DMS 273 (cell line): ENCODE data around the gene MANEA.
"Not testable (repeated sequence)": the region's sequence is repeated elsewhere in the genome, so short reads cannot be mapped to it uniquely, and the experiment has no call there.

Source experiments
- DNase-seq: peaks from one replicate; lab custom pipeline; 2025; ENCODE audit not compliant: unreplicated experiment; lab: John Stamatoyannopoulos, UW

MANEA gene

GRCh38 chr6:95577304-95578105 lies at the start of gene MANEA:
TSS of gene MANEA (plus strand) at chr6:95577535. CDS start at chr6:95586440, 8,905 bp downstream.
- peak; percentile 98 for DNase-seq

GRCh38 chr6:95529762-95530161 lies 47.6 kb upstream of the MANEA start:
- no peak for DNase-seq

GRCh38 chr6:95530176-95530819 lies 47.0 kb upstream of the MANEA start:
- DNase-seq, result no peak

- peak; percentile 17 for DNase-seq
Measured at GRCh38 chr6:95543798-95544197, 33.5 kb upstream of the MANEA start.

GRCh38 chr6:95544517-95545225 lies 32.7 kb upstream of the MANEA start:
- DNase-seq, result no peak

- DNase-seq, result peak; percentile 64
Measured at GRCh38 chr6:95545226-95545625, 32.1 kb upstream of the MANEA start.

GRCh38 chr6:95545686-95546085 lies 31.6 kb upstream of the MANEA start:
- peak; percentile 46 for DNase-seq

GRCh38 chr6:95546148-95546547 lies 31.2 kb upstream of the MANEA start:
- peak; percentile 48 for DNase-seq

- DNase-seq, result no peak
Measured at GRCh38 chr6:95547043-95547442, 30.3 kb upstream of the MANEA start.

GRCh38 chr6:95548188-95548786 lies 29.0 kb upstream of the MANEA start:
- DNase-seq, result peak; percentile 89

- DNase-seq, result no peak
Measured at GRCh38 chr6:95551678-95552324, 25.5 kb upstream of the MANEA start.

- DNase-seq, result no peak
Measured at GRCh38 chr6:95553880-95554279, 23.5 kb upstream of the MANEA start.

GRCh38 chr6:95560956-95561355 lies 16.4 kb upstream of the MANEA start:
- DNase-seq, result not testable (repeated sequence)

- no peak for DNase-seq
Measured at GRCh38 chr6:95569560-95569959, 7.8 kb upstream of the MANEA start.

GRCh38 chr6:95572098-95572497 lies 5.2 kb upstream of the MANEA start:
- no peak for DNase-seq

- DNase-seq, result no peak
Measured at GRCh38 chr6:95574811-95575210, 2.5 kb upstream of the MANEA start.

- DNase-seq, result peak; percentile 45
Measured at GRCh38 chr6:95576218-95576997, 927 bp upstream of the MANEA start.

- DNase-seq, result no peak
Measured at GRCh38 chr6:95576998-95577303, 384 bp upstream of the MANEA start.

GRCh38 chr6:95578106-95578410 lies 723 bp downstream of the MANEA start:
- DNase-seq, result no peak

- peak; percentile 18 for DNase-seq
Measured at GRCh38 chr6:95581073-95581472, 3.7 kb downstream of the MANEA start.

GRCh38 chr6:95584226-95584625 lies 6.9 kb downstream of the MANEA start:
- DNase-seq, result peak; percentile 5
